HG02678 (cell line): ENCODE measurements around the gene SAAL1.

Experiments
- ATAC-seq: cut with Tn5 transposase; IDR thresholded peaks from one replicate; pipeline ENCODE4 v1.9.1; 2021; ENCODE audit warnings: mild to moderate bottlenecking, moderate library complexity; ENCODE audit not compliant: unreplicated experiment

Gene SAAL1

GRCh38 chr11:18088966-18089365 lies 16.9 kb downstream of the SAAL1 start:
- no peak for ATAC-seq

- ATAC-seq: no peak
These were observed 17.5 kb downstream of the SAAL1 start for GRCh38 chr11:18088366-18088765.

GRCh38 chr11:18081551-18081950 lies 24.3 kb downstream of the SAAL1 start:
- ATAC-seq: no peak

GRCh38 chr11:18080451-18080850 lies 25.4 kb downstream of the SAAL1 start:
- no peak for ATAC-seq

- no peak for ATAC-seq
These were observed 27.0 kb downstream of the SAAL1 start for GRCh38 chr11:18078909-18079308.

- ATAC-seq: no peak
These were observed 30.4 kb downstream of the SAAL1 start for GRCh38 chr11:18075444-18075843.

GRCh38 chr11:18071098-18071705 lies 34.7 kb downstream of the SAAL1 start:
- ATAC-seq: no peak

GRCh38 chr11:18067372-18067771 lies 38.5 kb downstream of the SAAL1 start:
- no peak for ATAC-seq

- ATAC-seq: no peak
These were observed 39.3 kb downstream of the SAAL1 start for GRCh38 chr11:18066626-18067025.

- ATAC-seq: no peak
These were observed 40.3 kb downstream of the SAAL1 start for GRCh38 chr11:18065572-18065971.

- ATAC-seq: no peak
These were observed 41.3 kb downstream of the SAAL1 start for GRCh38 chr11:18064450-18065054.

GRCh38 chr11:18063862-18064434 lies 41.9 kb downstream of the SAAL1 start:
- no peak for ATAC-seq

GRCh38 chr11:18063125-18063524 lies 42.8 kb downstream of the SAAL1 start:
- no peak for ATAC-seq

- ATAC-seq: no peak
These were observed 44.5 kb downstream of the SAAL1 start for GRCh38 chr11:18061351-18061750.

- ATAC-seq: no peak
These were observed 49.2 kb downstream of the SAAL1 start for GRCh38 chr11:18056561-18057181.

- no peak for ATAC-seq
These were observed 51.3 kb downstream of the SAAL1 start for GRCh38 chr11:18054511-18055103.

GRCh38 chr11:18050848-18051247 lies 55.0 kb downstream of the SAAL1 start:
- no peak for ATAC-seq

- no peak for ATAC-seq
These were observed 59.6 kb downstream of the SAAL1 start, which contains the start of gene TPH1 for GRCh38 chr11:18046116-18046777. TSS of gene TPH1 (minus strand) at chr11:18046269. CDS start at chr11:18040762, 5,507 bp downstream.

- no peak for ATAC-seq
These were observed 69.4 kb downstream of the SAAL1 start for GRCh38 chr11:18036456-18036855.
